GM12874 (cell line): ENCODE results near the gene SORCS2.

ENCODE experiments used
- TF ChIP-seq, protein P1 (sequence below): IDR thresholded peaks from 2 replicates; pipeline ENCODE4 v1.5.1; 2011; ENCODE audit warnings: low read depth, mild to moderate bottlenecking, control low read depth, low read length, moderate library complexity; ENCODE audit not compliant: insufficient read depth

SORCS2 gene

DNA sequence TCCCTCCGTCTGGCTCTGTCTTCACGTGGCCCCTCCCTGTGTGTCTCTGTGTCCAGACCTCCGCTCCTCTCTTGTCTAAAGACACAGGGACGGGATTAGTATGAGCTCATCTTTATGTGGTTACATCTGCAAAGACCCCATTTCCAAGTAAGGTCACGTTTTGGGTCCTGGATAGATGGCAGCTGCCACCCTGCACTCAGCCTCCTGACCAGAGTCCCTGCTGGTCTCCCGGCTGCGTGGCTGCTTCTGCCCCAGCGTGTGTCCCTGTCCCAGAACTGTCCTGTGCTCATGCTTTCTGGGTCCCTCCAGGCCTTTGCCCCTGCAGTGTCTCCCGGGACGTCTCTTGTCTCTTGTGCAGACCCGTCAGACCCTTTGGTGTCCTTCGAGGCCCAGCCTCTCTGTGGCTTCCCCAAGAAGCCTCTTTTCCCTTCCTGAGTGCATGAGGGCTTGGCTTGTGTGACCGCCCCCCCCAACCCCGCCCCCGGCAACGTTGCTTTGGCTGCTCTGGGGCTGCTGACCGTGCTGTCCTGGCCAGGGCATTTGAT, 135.1 kb downstream of the SORCS2 start:
- TF ChIP-seq, protein P1, sequence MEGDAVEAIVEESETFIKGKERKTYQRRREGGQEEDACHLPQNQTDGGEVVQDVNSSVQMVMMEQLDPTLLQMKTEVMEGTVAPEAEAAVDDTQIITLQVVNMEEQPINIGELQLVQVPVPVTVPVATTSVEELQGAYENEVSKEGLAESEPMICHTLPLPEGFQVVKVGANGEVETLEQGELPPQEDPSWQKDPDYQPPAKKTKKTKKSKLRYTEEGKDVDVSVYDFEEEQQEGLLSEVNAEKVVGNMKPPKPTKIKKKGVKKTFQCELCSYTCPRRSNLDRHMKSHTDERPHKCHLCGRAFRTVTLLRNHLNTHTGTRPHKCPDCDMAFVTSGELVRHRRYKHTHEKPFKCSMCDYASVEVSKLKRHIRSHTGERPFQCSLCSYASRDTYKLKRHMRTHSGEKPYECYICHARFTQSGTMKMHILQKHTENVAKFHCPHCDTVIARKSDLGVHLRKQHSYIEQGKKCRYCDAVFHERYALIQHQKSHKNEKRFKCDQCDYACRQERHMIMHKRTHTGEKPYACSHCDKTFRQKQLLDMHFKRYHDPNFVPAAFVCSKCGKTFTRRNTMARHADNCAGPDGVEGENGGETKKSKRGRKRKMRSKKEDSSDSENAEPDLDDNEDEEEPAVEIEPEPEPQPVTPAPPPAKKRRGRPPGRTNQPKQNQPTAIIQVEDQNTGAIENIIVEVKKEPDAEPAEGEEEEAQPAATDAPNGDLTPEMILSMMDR = no peak

DNA sequence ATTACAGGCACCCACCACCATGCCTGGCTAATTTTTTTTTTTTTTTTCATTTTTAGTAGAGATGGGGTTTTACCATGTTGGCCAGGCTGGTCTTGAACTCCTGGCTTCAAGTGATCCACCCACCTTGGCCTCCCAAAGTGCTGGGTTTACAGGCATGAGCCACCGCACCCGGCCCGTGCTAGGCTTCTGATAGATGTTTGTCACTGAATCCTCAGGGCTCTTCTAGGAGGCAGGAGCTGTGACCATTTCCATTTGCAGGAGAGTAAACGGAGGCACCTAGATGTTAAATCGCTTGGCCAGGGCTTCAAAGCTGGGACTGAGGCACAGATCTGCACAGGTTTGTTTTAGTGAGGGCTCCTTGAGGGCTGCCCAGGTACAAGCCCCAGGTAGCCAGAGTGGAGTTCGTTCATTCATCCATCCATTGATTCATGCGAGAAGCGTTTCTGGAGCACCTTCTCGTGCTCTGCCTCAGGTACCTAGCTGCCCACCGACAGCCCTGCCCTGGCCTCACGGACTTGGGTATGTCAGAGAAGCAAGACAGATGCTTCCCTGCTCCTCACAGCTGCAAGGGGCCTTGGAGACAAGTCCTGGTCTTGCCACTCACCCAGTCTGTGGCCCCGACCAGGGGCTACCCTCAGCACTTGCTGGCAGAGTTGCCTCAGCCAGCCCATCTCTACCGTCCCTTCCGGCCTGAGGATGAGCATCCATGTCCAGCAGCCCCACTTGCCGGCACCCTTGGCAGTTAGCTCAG, 136.0 kb downstream of the SORCS2 start:
- TF ChIP-seq, protein P1 = no peak

DNA sequence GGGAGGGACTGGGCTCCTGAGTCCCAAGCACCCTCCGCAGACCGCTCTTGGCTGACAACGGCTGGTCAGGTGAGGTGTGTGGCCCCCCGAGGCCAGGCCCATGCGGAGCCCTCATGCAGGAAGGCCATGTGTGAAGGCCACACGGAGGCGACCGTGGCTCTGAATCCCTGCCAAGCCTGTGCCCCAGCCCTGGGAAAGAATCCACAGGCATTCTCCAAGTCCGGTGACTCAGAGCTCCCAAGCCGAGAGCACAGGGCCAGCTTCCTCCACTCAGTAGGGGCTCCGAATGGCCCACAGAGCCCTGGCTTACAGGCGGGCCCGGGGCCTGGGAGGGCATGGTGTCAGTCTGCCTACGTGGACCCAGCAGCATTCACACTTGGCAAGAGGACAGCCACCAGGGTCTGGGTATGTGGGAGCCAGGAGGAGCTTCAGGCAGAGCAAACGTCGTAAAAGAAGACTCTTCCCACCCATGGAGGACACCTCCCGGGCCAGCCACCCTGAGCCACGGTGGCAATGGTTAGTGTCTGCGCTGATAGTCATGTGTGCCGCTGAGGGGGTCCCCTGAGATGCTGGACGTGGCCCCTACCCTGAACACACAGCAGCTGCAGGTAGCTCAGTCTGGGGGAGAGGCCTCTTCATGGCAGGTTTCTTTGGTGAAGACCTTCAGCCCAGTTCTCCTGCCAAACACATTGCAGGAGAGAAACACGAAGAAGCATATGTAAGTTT, 136.7 kb downstream of the SORCS2 start:
- TF ChIP-seq, protein P1 = no peak

DNA sequence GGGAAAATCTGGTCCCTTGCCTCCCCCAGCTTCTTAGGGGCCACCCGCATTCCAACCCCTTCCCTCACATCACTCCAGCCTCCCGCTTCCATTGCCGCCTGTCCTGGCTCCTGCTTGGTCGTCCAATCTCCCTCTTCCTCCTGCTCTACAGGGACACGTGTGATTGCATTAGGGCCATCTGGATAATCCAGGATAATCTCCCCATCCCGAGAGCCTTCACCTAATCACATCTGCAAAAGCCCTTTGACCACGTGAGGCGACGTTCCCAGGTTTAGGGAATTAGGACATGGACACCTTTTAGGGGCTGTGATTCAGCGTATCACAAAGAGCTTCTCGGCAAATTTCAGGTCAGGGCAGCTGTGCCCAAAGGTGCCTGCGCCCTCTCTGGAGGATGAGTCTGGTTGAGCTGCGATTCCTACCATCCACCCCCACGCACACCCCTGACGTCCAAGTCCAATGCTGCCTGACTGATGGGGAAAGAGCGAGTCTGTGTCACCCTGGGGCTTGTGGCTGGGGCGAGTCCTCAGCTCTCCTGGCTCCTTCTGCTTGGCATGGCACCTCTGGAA, 137.8 kb downstream of the SORCS2 start:
- TF ChIP-seq, protein P1 = no peak

DNA sequence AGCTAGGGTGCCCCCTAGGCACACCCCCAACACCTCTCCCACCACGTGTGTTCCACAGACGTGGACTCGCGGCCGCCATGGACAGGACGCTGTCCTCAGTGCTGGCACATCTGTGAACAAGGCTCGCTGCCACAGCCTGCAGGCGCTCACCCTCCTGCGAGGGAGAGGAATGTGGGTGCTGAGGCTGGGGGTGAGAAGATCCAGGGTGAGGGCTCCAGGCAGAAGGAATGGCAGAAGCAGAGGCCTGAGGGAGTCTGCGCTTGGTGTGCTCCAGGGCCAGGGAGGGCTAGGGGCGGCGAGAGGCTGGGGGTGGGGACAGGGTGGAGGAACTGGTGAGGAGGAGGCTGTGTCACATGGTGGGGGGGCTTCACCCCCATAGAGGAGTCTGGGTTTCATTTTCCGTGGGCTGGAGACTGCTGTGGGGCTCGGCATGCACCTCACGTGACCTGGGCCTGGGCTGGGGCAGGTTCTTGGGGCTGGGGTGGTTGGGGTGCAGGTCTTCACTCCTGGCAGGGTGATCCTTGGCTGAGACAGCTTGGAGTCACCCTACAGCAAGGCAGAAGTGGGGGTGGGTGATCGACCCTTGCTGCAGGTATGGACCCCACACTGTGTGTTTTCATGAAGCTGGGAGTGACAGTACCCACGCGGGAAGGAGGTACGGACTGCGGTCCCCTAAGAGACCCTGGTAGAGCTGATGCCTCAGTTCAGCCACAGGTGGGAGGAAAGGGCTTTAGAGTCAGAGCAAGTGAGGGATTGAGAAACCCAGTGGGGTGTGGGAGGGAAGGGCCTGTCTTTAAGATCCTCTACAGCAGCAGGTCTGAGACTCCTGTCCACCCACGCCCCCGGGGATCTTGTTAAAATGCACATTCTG, 138.7 kb downstream of the SORCS2 start:
- TF ChIP-seq, protein P1 = no peak

DNA sequence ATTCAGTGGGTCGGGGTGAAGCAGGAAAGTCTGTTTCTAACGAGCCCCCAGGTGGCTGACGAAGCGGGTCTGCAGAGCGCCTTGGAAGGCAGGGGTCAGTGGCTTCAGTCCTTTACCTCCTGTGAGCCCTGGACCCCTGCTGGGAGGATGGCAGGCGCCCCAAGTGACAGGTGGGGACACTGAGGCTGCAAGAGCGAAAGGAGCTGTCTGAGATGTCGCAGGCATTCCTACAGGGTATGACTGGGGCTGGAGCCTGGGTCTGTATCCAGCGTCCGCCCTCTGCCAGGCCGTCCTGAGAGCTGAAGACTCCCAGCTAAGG, 139.3 kb downstream of the SORCS2 start:
- TF ChIP-seq, protein P1 = no peak
